Islet of Langerhans (tissue), 1 donor: ENCODE data around the gene PPP2R5C.
A peak's percentile ranks its signal among the peaks of the same experiment; 100 is the strongest.

Experiments used
- FAIRE-seq: peaks from one replicate; lab custom pipeline; 2011; peaks lifted over from hg19 to GRCh38; lab: Jason Lieb, UNC

The PPP2R5C gene

DNA sequence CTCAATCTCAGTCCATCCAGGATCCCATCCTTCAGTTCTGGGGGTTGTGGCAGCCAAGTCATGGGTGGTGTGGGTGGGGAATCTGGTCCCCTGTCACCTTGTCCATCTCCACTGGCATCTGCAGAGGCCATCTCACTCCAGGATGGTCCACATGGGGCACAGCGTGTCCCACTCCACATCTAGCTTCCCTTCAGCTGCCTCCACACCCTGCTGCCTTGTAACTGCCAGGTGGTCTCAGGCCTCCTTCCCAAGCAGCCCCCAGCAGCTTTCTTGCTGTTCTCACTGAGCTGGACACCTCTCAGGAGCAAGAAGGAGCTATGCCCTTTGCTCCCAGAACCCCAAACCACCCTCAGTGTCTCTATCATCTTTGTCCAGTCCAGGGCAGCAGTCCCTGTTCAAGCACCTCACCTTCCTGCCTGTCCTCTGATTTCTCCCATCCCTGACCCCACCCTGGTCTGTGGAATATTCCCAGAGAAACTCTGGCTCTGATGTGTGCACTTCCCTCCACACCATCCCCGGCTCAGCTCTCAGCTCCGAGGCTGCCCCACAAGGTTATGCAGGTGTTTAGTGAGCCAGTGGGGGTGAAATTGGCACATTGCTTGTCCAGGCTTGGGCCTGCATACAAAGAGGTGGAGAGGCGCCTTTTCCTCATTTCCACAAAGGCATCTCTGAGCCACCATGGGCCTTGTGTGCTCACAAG, 189.2 kb downstream of the PPP2R5C start:
- no peak for FAIRE-seq

GRCh38 chr14:101953151-101953550, 191.6 kb downstream of the PPP2R5C start:
- no peak for FAIRE-seq

DNA sequence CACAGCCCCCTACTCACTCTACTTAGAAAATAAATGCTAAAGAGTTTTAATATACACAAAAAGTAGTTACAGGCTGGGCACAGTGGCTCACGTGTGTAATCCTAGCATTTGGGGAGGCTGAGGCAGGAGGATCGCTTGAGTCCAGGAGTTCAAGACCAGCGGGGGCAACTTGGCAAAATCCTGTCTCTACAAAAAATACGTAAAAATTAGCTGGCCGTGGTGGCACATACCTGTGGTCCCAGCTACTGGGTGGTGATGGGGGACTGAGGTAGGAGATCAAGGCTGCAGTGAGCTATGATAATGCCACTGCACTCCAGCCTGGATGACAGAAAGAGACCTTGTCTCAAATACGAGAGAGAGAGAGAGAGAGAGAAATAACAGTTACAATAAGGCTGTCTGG, 193.0 kb downstream of the PPP2R5C start:
- FAIRE-seq: no peak

GRCh38 chr14:101955695-101956161, 194.2 kb downstream of the PPP2R5C start:
- FAIRE-seq: no peak

GRCh38 chr14:101956179-101956885, 194.8 kb downstream of the PPP2R5C start:
- no peak for FAIRE-seq

GRCh38 chr14:101957406-101958234, 196.1 kb downstream of the PPP2R5C start:
- no peak for FAIRE-seq

DNA sequence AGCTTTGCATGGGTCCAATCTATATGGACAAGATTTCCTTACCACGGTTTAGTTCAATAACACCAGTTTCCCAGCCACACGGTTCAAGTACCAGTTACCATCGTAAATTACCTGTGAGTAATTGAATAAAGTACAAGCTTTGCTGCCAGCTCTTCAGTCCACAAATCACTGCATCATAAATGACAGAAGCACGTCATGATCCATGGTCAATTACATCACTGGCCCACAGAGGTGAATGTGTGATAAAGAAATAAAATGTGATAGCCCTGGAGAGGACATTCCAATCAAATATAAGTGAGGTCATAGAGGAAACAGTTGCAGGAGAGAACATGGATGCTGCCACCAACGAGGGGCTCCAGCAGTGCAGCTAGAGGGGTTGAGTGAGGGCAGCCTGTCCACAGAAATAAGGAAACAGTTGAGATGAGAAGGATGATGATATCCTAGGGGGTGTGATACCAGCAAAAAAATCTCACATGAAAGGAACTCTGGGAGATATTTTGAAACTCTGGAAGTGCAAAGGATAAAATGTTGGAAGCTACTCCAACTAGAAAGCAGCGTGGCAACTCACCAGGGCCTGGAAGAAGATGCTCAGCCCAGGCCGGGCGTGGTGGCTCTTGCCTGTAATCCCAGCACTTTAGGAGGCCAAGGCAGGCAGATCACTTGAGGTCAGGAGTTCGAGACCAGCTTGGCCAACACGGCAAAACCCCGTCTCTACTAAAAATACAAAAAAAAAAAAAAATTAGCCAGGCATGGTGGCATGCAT, 197.1 kb downstream of the PPP2R5C start:
- no peak for FAIRE-seq

GRCh38 chr14:101959277-101959676, 197.8 kb downstream of the PPP2R5C start:
- no peak for FAIRE-seq

GRCh38 chr14:101960225-101960624, 198.7 kb downstream of the PPP2R5C start:
- FAIRE-seq: no peak

DNA sequence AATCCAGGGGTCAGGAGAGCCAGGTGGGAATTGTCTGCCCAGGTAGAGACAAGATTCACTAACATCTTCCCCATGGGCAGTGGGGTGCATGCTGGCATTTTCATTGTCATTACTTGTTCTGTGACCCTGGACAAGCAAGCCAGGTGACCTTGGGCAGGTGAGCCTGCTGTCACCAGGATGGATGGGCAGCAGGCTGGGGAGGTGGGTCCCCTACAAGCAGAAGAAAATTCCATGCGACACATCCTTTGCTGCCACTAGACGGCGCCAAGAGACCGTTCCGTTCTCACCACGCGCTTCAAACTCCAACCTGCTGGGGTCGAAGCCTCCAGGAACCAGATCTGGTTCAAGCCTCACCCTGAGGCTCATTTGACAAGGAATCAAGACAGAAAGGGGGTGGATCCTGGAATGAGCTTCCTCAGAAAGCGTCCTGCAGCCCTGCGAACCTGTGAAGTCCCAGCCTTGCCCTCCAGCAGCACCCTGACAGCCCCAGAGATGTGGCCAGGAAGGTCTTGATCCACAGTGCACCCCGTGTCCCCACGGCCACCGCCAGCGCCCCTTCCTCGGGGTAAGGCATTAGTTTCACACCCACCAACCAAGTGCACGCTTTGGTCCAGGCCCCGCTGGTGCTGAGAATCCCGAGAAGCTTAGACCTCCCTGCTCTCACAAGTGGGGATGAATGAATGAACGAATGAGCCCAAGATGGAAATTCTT, 199.7 kb downstream of the PPP2R5C start:
- FAIRE-seq: no peak

- FAIRE-seq: no peak
Measured at GRCh38 chr14:101961746-101962502, 200.4 kb downstream of the PPP2R5C start.

DNA sequence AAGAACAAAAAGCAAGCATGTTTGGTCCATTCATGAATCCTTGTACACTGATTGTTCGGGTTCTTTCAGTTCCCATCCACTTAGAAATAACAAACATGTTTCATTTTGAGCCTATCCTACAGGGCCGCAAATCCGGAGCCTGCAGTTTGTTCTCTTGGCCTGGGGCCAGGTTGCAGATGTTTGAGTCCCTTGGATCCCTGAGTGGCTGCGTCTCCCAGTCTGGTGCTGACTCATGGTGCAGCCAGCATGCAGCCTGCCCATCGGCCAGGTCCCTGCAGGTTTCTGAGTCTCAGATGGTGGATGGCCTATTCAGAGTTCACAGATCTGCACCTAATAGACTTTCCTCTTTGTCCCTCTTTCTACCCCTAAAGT, 201.0 kb downstream of the PPP2R5C start:
- peak; percentile 65 for FAIRE-seq

DNA sequence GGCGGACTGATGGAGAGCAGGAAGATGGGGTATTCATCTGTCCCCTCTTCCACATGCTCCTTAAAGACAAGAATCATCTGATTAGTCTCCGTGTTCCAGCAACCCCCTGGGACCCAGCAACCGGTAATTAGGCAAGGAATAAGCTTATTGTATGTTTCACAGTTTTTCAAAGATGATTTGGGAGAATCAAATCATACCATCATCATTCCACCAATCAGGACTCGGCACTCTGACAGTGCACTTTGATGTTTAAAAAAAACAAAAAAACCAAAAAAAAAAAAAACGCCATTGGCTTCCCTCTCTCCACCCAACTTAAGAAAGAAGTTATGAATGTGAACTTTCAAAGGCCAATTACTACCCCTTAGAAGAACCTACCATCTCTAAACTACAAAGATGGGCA, 201.5 kb downstream of the PPP2R5C start:
- no peak for FAIRE-seq

- no peak for FAIRE-seq
Measured at GRCh38 chr14:101963656-101964296, 202.3 kb downstream of the PPP2R5C start.

GRCh38 chr14:101964297-101965180, 203.0 kb downstream of the PPP2R5C start, which contains the start of gene DYNC1H1:
Gene DYNC1H1, plus strand, starts transcription at chr14:101964573. Its CDS starts 119 bp downstream, at chr14:101964692.
- no peak for FAIRE-seq

DNA sequence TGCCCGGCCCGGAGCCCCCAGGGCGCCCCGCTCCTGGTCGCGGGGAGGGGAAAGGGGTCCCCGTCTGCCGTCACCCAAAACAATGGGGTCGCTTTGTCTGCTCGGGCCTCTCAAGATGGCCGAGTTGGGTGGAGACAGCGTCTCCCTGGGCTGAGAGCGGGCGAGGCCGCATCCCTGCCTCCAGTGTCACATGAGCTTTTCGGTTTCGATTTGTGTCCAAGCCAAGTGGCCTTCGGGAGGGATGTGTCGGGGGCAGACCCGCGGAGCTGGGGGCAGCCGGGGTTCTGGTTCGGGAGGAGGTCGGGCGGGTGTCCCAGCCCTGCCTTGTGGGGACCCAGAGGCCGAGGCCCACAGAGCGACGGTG, 203.7 kb downstream of the PPP2R5C start:
- no peak for FAIRE-seq

DNA sequence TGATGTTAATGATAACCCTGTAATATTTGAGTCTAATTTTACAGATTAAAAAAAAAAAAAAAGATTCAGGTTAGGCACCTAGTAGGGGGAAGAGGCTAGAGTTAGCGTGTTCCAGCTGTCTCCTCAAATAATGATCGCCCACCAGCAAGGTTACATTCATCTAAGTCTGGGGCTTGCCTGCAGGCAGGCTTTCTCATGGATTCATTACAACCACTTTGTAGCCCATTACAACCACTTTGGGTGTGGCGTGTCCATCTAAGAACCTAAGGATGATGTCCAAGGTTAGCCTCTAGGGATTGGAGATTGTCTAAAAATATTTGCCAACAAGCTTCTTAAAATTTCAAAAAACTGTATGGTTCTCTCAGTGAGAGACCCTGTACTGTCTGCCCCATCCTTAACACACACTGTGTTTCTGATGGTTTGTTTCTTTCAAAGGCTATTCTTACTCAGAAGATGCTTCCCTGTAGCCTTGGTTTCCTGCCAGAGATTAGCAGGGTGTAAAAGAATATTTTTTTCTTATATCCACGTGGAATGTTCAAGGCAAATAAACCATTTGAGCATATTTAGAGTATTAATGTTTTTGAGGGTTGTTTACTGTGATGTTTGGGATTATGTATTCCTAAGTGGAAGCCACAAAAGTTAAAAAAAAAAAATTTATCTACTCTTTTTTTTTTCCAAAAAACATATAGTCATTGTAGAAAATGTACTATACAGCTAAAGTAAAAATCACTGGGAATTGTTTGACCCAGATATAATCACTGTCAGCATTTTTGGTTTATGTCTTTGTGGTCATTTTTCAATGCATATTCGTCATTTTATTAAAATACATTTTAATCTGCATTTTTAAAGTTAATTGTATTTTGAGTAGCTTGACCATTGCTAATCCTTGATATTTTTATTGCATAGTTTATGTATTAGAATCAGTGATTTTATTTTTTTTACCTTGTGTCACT, 204.5 kb downstream of the PPP2R5C start:
- no peak for FAIRE-seq

DNA sequence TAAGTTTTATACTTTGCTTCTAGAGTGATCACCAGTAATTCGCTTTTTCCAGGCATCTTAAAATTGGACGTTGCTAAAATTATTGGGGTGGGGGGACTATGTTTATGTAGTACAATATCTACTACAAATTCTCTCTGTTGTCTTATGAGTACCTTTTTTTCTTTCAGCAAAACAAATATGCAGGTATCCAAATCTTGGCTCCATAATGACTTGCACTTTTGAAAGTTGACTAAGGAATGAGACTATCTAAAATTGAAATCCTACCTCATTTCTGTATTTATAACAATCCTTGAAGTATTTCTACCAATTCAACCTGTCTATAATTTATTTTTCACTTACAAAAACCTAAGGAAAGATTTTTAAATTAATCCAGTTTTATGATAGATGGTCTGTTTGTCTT, 205.2 kb downstream of the PPP2R5C start:
- no peak for FAIRE-seq
